MM.1S (cell line): ENCODE results near the gene RWDD3.

Source experiments
- EZH2 ChIP-seq: fragments of 300-600 bp; sonication (generic); optimal IDR thresholded peaks from 2 replicates; pipeline ENCODE3; 2017; ENCODE audit warnings: low read depth, mild to moderate bottlenecking, antibody characterized with exemption, low read length, mixed read lengths
- EZH2phosphoT487 ChIP-seq: fragments of 300-600 bp; sonication (generic); IDR thresholded peaks from 2 replicates; pipeline ENCODE4 v1.6.1; 2018; ENCODE audit warnings: antibody characterized with exemption, low read length
- TF ChIP-seq, protein P1 (sequence below): fragments of 300-600 bp; sonication (generic); IDR thresholded peaks from 2 replicates; pipeline ENCODE4 v1.5.1; 2016; ENCODE audit warnings: antibody characterized with exemption, low read length, mixed read lengths

DNA sequence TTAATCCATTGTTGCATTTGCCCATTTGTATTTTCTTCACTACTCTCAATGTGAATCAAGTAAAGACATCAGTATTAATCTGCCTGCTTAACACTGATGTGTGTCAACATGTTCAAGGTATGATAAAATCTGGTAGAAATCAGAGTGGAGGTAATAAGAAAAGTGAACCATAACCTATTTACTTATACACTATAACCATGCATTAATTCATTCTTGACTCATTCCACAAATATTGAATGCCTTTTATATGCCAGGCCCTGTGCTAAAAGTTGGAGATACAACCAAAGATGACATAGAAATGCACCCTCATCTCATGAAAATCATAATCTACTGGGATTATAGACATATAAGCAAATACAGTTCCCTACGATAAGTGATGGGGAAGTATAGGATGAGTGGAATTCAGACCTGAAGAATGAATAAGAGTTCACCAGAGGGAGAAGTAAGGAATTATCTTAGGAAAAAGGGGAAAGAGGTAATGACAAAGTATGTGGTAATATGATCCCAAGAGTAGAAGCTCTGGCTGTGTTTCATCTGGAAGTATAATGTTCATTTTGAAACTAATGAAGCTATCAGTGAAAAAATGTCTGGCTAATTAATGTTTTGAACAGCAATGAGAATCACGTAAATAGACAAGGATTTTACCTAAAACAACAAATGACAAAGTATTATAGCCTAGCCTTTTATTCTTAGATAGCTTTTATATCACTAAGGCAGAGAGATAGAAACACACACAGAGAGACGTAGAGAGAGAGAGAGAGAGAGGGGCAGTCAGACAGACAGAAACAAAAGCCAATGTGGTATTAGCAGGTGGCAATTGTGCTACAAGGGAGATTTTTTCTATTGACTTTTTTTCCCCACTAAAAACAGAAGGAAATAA is 7.0 kb upstream of the RWDD3 start:
- TF ChIP-seq, protein P1, sequence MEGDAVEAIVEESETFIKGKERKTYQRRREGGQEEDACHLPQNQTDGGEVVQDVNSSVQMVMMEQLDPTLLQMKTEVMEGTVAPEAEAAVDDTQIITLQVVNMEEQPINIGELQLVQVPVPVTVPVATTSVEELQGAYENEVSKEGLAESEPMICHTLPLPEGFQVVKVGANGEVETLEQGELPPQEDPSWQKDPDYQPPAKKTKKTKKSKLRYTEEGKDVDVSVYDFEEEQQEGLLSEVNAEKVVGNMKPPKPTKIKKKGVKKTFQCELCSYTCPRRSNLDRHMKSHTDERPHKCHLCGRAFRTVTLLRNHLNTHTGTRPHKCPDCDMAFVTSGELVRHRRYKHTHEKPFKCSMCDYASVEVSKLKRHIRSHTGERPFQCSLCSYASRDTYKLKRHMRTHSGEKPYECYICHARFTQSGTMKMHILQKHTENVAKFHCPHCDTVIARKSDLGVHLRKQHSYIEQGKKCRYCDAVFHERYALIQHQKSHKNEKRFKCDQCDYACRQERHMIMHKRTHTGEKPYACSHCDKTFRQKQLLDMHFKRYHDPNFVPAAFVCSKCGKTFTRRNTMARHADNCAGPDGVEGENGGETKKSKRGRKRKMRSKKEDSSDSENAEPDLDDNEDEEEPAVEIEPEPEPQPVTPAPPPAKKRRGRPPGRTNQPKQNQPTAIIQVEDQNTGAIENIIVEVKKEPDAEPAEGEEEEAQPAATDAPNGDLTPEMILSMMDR: no peak
- no peak for TF ChIP-seq EZH2
- TF ChIP-seq EZH2phosphoT487: no peak
